HG02642 (cell line): ENCODE measurements around the gene UBE4A.
A peak's percentile ranks its signal among the peaks of the same experiment; 100 is the strongest.

Experiments
- ATAC-seq: cut with Tn5 transposase; IDR thresholded peaks from one replicate; pipeline ENCODE4 v1.9.1; 2021; ENCODE audit warnings: mild to moderate bottlenecking; ENCODE audit not compliant: unreplicated experiment, poor library complexity

Gene UBE4A

DNA sequence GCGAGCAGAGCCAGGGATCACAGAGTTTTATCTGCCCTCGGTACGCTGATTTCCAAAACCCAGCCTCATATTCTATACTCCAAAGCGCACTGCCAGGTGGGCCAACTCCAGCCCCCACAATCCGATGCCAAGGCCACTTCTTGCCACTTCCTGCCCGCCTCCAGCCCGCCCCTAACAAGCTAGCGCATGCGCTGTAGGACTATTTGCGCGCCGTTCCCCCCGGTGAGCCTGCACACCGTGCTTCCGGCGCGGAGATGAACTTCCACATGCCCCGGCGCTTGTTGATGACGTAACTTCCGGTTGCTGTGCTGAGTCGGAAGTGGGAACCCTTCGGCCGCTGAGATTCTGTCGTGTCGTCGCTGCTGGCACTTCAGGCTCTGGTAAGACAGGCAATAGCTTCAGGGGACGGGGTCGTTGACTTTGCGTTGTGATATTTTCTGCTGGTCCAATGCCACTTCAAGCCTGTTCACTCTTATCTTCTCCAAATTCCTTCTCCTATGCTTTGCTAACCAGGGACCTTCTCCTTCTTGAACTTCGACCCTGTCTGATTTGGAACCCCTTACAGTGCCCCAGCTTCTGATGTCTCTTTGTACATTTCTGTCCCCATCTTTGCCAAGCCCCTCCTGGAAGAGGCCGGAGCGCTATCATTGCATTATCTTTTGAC, at the start of gene UBE4A:
TSS of gene UBE4A (plus strand) at position 306 of the 664 bp plus-strand sequence. CDS start 5,481 bp downstream, outside the sequence.
- peak; percentile 95 for ATAC-seq

GRCh38 chr11:118310271-118310670, 49.1 kb upstream of the UBE4A start:
- no peak for ATAC-seq

GRCh38 chr11:118310781-118311485, 48.5 kb upstream of the UBE4A start:
- no peak for ATAC-seq

DNA sequence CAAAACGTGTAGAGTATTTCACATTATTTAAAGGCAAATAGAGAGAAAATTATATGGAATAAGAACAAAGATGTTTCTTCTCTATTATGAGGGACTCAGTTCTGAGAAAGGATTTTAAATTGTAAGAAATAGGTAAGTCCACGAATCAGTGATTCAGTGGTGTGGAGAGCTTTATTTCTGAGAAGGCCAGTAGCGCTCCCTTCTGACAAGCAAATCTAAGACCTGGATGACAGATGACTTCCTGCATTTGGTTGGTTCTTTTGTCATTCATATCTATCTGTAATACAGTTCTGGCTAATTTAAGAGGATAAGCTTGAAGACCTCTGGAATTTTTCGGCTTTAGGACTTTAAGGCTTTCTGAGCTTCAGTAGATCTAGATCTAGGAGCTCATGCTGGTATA, 47.9 kb upstream of the UBE4A start:
- no peak for ATAC-seq

DNA sequence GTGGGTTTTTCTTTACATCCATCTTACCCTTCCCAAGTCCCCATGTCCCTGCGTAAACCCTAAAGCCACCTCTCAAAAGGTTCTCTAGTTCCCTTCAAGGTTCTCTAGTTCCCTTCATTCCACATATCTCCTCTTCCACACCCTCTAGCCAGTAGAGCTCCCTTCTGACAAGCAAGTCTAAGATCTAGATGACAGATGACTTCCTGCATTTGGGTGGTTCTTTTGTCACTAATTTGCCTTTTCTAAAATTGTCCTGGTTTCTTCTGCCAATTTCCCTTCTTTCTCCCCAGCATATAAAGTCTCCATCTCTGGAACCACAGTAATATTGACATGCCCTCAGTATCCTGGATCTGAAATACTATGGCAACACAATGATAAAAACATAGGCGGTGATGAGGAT, 47.1 kb upstream of the UBE4A start:
- ATAC-seq, result no peak

- ATAC-seq, result no peak
Measured at GRCh38 chr11:118313242-118313641, 46.2 kb upstream of the UBE4A start.

GRCh38 chr11:118314988-118315411, 44.4 kb upstream of the UBE4A start:
- no peak for ATAC-seq

DNA sequence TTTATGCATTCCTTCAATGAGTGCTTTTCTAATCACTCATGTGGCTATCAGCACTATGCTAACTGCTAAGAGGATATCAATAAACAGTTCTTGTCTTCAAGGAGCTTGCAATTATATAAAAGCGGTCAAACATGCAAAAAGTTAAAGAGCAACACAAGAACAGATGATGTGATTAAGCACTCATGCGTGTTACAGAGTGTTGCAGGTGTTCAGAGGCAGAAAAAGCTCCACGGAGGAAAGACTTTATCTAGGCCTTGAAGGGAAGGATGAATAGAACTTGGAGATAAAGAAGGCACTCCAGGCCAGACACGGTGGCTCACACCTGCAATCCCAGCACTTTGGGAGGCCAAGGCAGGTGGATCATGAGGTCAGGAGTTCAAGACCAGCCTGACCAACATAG, 41.3 kb upstream of the UBE4A start:
- no peak for ATAC-seq

- no peak for ATAC-seq
Measured at GRCh38 chr11:118318581-118319336, 40.6 kb upstream of the UBE4A start.

DNA sequence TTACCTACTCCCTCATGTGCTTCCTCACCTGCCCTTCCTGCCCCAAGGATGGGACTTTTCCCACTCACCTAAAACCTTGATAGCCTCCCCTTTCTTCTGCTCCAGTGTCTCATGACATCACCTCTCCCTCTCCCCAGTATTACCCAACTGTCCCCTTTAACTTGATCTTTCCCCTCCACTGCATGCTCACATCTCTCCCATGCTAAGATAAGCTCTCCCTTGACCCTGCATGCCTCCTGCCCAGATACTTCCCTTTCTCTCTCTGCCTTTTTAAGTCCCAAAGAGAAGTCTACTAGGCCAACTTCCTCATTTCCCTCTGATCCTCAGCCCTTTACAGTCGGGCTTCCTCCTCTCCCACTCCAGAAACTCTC, 40.1 kb upstream of the UBE4A start:
- ATAC-seq, result no peak

DNA sequence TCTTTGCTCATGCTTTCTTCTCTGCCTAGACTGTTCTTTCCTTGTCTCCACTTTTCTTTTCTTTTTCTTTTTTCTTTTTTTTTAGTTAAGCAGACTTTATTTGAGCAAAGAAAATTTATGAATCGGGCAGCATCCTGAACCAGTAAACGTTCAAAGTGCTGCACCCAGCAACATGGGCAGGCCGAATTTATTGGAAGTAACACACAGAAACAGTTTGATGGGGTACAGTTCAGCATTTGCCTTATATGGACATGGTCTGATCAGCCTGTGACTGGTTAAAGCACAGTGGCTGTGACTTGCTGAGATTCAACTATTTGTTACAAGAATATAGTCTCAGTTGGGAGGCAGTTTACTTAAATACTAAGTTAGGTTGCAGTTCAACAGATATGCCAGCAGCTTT, 38.9 kb upstream of the UBE4A start:
- ATAC-seq, result no peak

DNA sequence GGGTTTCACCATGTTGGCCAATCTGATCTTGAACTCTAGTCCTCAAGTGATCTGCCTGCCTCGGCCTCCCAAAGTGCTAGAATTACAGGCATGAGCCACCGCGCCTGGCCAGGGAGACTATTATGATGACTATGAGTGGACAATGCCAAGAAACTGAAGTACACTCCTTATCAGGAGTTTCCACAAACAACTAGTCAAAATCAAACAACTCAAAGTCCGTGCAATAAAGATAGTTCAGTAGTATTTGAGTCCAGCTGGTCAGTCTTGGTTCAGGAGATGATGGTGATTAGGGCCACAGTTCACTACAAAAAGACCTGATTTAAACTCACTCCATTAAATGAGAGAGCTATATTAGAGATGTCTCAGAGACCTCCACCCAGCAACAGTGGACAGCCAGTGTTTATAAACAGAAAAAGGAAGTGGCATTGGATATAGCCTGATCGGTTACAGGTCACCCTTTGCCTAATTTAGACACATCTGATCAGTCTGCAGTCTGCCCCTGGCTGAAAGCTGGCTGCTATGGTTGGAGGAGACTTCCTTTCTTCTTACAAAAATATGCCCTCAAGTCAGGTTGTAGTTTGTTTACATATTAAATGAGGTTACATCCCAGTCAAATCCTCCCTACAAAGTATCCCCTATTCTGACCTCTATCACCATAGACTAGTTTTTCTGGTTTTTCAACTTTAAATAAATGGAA, 37.9 kb upstream of the UBE4A start:
- ATAC-seq, result no peak

DNA sequence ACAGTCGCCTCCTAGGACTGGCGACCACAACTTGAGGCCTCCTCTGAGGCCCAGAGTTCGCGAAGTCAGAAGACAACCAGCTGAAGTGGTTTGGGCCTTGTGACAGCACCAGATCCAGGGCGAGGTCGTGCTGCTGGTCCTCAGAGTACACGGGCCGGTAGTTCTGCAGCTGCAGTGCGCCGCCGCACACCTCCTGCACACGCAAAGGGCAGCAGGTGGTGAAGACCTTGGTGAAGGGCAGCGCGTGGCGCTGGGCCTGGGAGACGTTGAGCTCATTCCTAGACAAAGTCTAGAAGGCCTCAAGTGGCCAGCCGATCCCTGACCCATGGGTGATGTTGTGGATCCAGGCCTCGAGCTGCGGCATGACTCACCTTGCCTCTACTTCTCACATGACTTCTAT, 36.7 kb upstream of the UBE4A start:
- ATAC-seq, result no peak

DNA sequence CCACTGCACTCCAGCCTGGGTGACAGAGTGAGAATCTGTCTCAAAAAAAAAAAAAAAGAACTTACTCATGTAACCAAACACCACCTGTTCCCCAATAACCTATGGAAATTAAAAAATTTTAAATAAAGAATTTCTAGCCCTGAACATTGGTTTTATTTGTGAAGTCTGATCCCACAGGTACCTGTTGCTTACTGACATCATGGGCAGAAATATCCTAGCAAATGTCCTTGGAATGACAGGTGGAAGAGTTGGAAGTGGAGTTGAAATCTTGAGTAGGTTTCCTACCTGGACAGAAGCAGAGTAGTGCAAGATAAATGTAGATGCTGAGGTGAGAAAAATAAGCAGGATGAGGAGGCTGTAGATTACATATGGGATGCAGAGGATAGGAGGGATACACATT, 34.1 kb upstream of the UBE4A start:
- no peak for ATAC-seq

DNA sequence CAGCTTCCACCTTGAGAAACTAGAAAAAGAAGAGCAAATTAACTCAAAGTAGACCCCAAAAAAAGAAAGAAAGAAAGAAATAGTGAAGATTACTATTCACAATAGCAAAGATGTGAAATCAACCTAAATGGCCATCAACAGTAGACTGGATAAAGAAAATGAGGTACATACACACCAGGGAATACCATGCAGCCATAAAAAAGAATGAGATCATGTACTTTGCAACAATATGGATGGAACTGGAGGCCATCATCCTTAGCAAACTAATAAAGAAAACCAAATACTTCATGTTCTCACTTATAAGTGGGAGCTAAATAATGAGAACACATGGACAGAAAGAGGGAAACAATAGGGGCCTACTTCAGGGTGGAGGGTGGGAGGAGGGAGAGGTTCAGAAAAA, 30.7 kb upstream of the UBE4A start:
- ATAC-seq, result no peak

DNA sequence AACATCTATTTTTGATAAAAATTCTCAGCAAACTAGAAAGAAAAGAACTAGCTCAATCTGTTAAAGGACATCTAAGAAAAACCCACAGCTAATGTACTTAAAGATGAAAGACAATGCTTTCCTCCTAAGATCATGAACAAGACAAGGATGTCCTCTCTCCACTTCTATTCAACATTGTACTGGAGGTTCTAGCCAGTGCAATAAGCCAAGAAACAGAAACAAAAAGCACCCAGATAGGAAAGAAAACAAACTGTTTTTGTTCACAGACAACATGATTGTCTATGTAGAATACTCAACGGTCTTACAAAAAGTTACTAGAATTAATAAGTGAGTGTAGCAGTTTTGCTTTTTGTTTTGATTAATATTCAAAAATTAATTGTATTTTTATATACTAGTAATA, 24.7 kb upstream of the UBE4A start:
- no peak for ATAC-seq

GRCh38 chr11:118338637-118339061, 20.8 kb upstream of the UBE4A start:
- no peak for ATAC-seq

GRCh38 chr11:118339281-118339961, 20.0 kb upstream of the UBE4A start:
- ATAC-seq, result no peak

- no peak for ATAC-seq
Measured at GRCh38 chr11:118340449-118340848, 19.0 kb upstream of the UBE4A start.

- no peak for ATAC-seq
Measured at GRCh38 chr11:118341261-118341660, 18.1 kb upstream of the UBE4A start.
